Measurements from ENCODE around the gene YES1. TPM values are rescaled to one million over a fixed set of nuclear protein-coding genes. Genes with fewer than 3 reads are reported as not detected.

YES1 gene
- total RNA-seq, result 56.0 TPM
- long read RNA-seq, full-length matches to known transcripts, result 88 of 104 reads
- long read RNA-seq, partial matches to known transcripts, result 4 of 104 reads
- long read RNA-seq, other reads (novel, unspliced or antisense), result 12 of 104 reads

DNA sequence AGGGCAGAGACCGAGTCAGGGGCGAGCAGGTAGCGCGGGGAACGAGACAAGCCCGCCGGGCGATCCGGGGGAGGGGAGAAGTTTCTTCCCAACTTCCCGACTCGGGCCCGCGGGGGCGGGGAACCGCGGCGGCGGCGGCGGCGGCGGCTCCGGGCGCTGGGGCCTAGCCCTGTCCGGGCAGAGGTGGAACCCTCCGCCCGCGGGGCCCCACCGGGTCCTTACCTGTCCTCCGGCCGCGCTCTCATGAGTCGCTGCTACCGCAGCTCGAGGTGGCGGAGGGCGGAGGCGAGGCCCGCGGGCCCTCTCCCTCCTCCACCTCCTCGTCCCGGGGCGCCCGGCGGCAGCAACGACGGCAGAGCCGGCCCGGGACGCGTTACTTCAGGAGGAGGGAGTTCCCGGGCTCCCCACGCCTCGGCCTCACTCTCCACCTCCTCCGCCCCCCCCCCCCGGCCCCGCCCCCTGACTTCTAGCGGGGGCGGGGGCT lies at the start of gene YES1:
YES1 (minus strand) TSS at position 351 of the 484 bp plus-strand sequence. CDS start 55,415 bp downstream, outside the sequence.
- TF ChIP-seq, protein P1, sequence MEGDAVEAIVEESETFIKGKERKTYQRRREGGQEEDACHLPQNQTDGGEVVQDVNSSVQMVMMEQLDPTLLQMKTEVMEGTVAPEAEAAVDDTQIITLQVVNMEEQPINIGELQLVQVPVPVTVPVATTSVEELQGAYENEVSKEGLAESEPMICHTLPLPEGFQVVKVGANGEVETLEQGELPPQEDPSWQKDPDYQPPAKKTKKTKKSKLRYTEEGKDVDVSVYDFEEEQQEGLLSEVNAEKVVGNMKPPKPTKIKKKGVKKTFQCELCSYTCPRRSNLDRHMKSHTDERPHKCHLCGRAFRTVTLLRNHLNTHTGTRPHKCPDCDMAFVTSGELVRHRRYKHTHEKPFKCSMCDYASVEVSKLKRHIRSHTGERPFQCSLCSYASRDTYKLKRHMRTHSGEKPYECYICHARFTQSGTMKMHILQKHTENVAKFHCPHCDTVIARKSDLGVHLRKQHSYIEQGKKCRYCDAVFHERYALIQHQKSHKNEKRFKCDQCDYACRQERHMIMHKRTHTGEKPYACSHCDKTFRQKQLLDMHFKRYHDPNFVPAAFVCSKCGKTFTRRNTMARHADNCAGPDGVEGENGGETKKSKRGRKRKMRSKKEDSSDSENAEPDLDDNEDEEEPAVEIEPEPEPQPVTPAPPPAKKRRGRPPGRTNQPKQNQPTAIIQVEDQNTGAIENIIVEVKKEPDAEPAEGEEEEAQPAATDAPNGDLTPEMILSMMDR (IDR thresholded peaks at IDR 0.05), result no peak
- Histone ChIP-seq H3K27ac (peak within 1 kb of the TSS; percentile 96), H3K9me3 (no peaks in the 10 kb centered on the region), H3K4me1 (peaks cover 14% of the 10 kb centered on the region), H3K27me3 (no peaks in the 10 kb centered on the region), H3K4me3 (peak within 1 kb of the TSS; percentile 90), H3K36me3 (no peaks in the 10 kb centered on the region)
- DNase-seq (peak; percentile 90), ATAC-seq (peak; percentile 94)
- intact Hi-C loops (cut with DNase I), result no loop called here

DNA sequence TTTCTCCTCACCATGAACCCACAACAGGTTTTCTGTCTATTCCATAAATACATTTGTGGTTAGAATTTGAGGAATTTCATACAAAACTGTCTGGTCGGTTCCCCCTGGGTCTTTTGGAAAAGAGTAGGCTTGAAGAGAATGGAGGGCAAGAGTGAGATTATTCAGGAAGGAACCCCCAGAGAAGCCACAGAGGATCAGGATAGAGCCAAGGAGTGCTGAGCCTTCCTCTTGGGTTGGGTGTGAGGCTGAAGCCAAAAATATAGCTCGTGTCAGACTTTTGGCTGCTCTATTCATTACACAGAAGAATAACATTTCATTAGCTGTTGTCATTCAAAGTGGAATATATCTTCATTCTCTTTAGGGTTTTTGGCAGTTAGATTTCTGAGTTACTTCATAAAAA lies 45.9 kb upstream of the YES1 start:
- ATAC-seq (no peak), DNase-seq (no peak)
- TF ChIP-seq, protein P1 (IDR thresholded peaks at IDR 0.05), result no peak
- H3K4me1 ChIP-seq, result no peaks in the 10 kb centered on the region
- intact Hi-C loops (cut with DNase I), result no loop called here
- no peak overlapping the region for H3K4me3 ChIP-seq
- H3K27ac ChIP-seq, result no peak overlapping the region
- H3K36me3 ChIP-seq, result no peaks in the 10 kb centered on the region
- no peaks in the 10 kb centered on the region for H3K9me3 ChIP-seq
- H3K27me3 ChIP-seq, result peaks cover under 1% of the 10 kb centered on the region

DNA sequence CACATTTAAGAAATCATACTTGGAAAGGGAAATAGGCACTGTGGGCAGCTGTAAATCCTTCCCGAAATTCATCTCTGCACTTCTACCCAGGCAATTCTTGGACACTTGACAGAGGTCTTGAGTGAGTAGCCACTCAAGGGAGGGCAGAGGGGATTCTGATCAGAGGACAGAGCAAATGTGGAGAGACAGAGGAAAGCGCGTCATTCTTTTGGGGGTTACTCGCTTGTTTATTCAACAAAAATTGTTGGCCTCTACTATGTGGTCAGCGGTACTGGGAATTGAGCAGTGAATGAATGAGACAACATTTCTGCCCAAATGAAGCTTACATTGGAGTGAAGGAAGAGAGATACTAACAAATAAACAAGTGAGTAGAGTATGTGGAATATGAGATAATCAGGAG lies 41.4 kb upstream of the YES1 start:
- no peaks in the 10 kb centered on the region for H3K9me3 ChIP-seq
- H3K4me3 ChIP-seq, result no peak overlapping the region
- H3K27ac ChIP-seq, result no peak overlapping the region
- no peaks in the 10 kb centered on the region for H3K27me3 ChIP-seq
- DNase-seq (no peak), ATAC-seq (no peak)
- intact Hi-C loops (cut with DNase I), result no loop called here
- no peaks in the 10 kb centered on the region for H3K36me3 ChIP-seq
- H3K4me1 ChIP-seq, result no peaks in the 10 kb centered on the region
- TF ChIP-seq, protein P1 (IDR thresholded peaks at IDR 0.05), result no peak

DNA sequence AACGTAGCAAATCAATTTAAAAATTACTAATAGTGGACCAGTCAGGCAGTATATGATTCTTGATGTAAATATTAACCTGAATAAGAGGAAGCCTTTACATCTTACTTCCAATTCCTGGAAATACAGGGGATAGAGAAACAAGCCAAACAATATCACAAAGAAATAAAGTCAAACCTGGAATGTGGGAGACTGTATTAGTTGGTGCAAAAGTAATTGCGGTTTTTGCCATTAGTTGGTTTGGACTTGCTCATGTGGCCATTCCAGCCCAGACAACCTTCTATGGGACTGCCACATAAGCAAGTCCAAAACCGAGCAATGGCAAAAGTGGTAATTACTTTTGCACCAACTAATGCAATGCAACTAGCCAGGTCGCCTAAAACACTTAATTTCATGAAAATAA lies 38.9 kb upstream of the YES1 start:
- no peak for DNase-seq
- H3K9me3 ChIP-seq, result no peaks in the 10 kb centered on the region
- TF ChIP-seq, protein P1 (IDR thresholded peaks at IDR 0.05), result no peak
- no peaks in the 10 kb centered on the region for H3K4me1 ChIP-seq
- ATAC-seq, result no peak
- intact Hi-C loops (cut with DNase I), result no loop called here
- no peaks in the 10 kb centered on the region for H3K27me3 ChIP-seq
- H3K36me3 ChIP-seq, result no peaks in the 10 kb centered on the region
- H3K27ac ChIP-seq, result no peak overlapping the region
- H3K4me3 ChIP-seq, result no peak overlapping the region

DNA sequence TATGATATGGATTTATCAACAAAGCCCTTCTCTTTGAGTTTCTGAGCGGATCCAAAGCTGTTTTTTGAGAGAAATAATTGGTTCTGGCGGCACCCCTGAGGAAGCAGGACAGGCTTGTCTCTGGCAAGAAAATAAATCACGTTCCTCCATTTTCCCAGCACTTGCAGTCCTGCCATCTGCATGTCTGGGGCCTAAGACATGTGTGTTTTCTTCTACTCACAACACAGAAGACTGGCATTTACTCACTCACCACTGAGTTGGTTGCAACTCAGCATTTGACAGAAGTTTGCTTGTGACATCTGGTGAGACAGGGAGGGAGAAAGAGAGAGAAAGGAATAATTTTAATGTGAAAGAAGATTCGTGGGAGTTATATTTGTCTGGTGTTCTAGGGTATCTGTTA lies 37.0 kb upstream of the YES1 start:
- DNase-seq, result no peak
- Histone ChIP-seq H3K36me3 (no peaks in the 10 kb centered on the region), H3K9me3 (no peaks in the 10 kb centered on the region), H3K27ac (no peak overlapping the region), H3K4me1 (no peaks in the 10 kb centered on the region), H3K27me3 (no peaks in the 10 kb centered on the region), H3K4me3 (no peak overlapping the region)
- intact Hi-C loops (cut with DNase I), result no loop called here
- ATAC-seq, result no peak
- TF ChIP-seq, protein P1 (IDR thresholded peaks at IDR 0.05), result no peak
